Measurements from ENCODE around the gene HPGD. TPM values are rescaled to one million over a fixed set of nuclear protein-coding genes. Genes with fewer than 3 reads are reported as not detected.

Gene HPGD
- total RNA-seq, 4 donors from 2014 or later: 38.0 to 290 (median 208) TPM

DNA sequence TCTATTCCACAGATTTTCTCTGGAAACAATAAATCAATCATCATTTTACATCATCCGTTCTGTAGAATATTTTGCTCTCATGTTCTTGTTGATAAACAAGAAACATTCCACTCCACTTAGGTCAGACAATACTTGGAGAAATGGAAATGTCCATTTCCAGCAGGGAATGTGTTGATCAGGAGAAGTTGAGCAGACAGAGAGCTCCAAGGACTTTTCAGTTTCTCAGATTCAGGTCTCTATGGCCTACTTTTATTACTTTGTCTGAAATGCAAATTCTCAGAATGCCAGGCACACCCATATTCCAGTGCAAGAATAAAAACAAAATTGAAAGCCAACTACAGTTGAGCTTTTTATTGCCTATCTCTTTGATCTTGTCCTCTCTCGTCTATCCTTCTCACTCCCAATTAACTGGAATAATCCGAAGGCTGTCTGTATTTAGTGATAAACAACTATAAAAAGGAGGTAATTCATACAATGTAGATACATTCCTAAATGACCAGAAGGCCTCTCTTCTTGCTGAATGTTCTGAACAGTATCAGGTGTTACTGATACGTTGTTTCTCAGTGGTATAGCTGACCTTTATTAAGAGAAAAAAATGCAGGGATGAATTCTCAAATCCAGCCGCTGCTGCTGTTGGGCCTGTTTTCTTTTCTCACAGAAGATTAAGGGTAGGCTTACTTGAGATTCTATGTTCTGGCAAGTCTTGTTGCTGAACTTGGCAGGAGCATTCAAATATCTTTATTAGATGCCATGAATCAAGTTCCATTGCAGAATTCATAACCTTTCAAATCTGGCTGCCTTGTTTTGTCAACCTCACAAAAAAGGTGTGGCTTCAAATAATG lies 72.1 kb downstream of the HPGD start:
- peaks cover 0 to 13% (median 0%) of the 10 kb centered on the region in 4 donors for H3K4me1 ChIP-seq
- DNase-seq: no peak
- H3K27ac ChIP-seq: peak overlapping the region in 1 of 4 donors; percentile 32
- TF ChIP-seq POLR2A (IDR thresholded peaks at IDR 0.05): no peak
- TF ChIP-seq, protein P1, sequence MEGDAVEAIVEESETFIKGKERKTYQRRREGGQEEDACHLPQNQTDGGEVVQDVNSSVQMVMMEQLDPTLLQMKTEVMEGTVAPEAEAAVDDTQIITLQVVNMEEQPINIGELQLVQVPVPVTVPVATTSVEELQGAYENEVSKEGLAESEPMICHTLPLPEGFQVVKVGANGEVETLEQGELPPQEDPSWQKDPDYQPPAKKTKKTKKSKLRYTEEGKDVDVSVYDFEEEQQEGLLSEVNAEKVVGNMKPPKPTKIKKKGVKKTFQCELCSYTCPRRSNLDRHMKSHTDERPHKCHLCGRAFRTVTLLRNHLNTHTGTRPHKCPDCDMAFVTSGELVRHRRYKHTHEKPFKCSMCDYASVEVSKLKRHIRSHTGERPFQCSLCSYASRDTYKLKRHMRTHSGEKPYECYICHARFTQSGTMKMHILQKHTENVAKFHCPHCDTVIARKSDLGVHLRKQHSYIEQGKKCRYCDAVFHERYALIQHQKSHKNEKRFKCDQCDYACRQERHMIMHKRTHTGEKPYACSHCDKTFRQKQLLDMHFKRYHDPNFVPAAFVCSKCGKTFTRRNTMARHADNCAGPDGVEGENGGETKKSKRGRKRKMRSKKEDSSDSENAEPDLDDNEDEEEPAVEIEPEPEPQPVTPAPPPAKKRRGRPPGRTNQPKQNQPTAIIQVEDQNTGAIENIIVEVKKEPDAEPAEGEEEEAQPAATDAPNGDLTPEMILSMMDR (IDR thresholded peaks at IDR 0.05): no peak
- H3K27me3 ChIP-seq: no peaks in the 10 kb centered on the region
- H3K4me3 ChIP-seq: no peak overlapping the region
- H3K9me3 ChIP-seq: no peaks in the 10 kb centered on the region
- H3K36me3 ChIP-seq: no peaks in the 10 kb centered on the region

DNA sequence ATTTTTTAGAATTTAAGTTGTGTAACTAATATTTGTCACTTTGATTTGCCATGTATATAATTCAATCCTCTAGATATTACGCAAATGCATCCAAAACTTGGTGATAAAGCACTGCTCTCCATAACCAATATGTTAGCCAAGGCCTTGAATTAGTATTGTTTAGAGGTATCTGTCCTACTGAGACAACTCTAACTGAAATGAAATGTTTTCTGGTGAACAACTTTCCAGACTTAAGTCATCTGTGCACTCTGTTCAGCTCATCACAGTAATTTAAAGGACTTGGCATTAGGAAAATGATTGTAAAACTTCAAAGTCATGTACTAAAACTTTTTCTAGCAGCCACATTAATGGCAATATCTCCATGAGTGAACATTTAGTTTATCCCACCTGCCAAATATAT lies 73.1 kb downstream of the HPGD start:
- Histone ChIP-seq H3K27me3 (no peaks in the 10 kb centered on the region), H3K4me1 (peaks cover 0 to 8% (median 0%) of the 10 kb centered on the region in 4 donors), H3K36me3 (no peaks in the 10 kb centered on the region), H3K27ac (no peak overlapping the region), H3K4me3 (no peak overlapping the region), H3K9me3 (no peaks in the 10 kb centered on the region)
- no peak for DNase-seq
- TF ChIP-seq, protein P1 (IDR thresholded peaks at IDR 0.05): no peak
- TF ChIP-seq POLR2A (IDR thresholded peaks at IDR 0.05): no peak

DNA sequence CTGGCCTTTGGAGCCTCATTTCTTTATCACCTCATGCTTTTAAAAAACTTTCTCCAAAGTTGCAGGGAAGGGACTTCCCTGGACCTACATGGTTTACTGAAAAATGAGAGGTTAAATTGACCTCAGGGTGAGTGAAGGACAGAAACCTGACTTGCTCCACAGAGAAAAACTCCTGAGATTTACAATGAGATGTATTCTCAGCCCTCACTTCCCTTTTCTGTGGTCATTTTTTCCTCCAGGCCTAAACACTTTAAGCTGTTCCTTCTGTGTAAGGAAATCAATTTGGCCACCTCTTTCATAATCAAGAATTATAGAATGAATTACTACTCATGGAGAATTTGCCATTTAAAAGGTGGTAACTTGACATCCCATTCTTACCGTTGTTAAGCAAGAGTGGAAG lies 77.9 kb downstream of the HPGD start:
- Histone ChIP-seq H3K4me3 (no peak overlapping the region), H3K27me3 (no peaks in the 10 kb centered on the region), H3K4me1 (peaks cover 0 to 8% (median 0%) of the 10 kb centered on the region in 4 donors), H3K27ac (no peak overlapping the region), H3K36me3 (no peaks in the 10 kb centered on the region), H3K9me3 (no peaks in the 10 kb centered on the region)
- TF ChIP-seq, protein P1 (IDR thresholded peaks at IDR 0.05): no peak
- DNase-seq: no peak

Other genes with a start within 250 kb of the HPGD start
- 10 to 100 TPM; 24.8 to 36.3 (median 30.2) TPM for gene FBXO8, start 238.8 kb downstream of the HPGD start, total RNA-seq
- gene CEP44, start 238.6 kb downstream of the HPGD start, total RNA-seq: 10 to 100 TPM; 10.3 to 33.8 (median 15.7) TPM

Measured in Peyer's patch (tissue), 4 donors.